SK-N-SH (cell line): Measurements from ENCODE around the gene NDUFC1.

Source experiments
- CTCF ChIP-seq: fragments of 200-600 bp; sonication (generic); IDR thresholded peaks from 2 replicates; pipeline ENCODE4 v1.6.1; 2017; ENCODE audit warnings: antibody characterized with exemption, mild to moderate bottlenecking, moderate library complexity
- EP300 ChIP-seq, 2 experiments: IDR thresholded peaks; 2 replicates each; pipeline versions ENCODE4 v1.4.0 to v1.6.1; 2012; ENCODE audit warnings: borderline replicate concordance in 1 of 2, low read depth in 1 of 2, low read length in 1 of 2
- FOXM1 ChIP-seq: IDR thresholded peaks from 2 replicates; pipeline ENCODE4 v1.4.0; 2012; ENCODE audit warnings: low read depth, mild to moderate bottlenecking
- MXI1 ChIP-seq: IDR thresholded peaks from 2 replicates; pipeline ENCODE4 v1.6.1; 2012; ENCODE audit warnings: mild to moderate bottlenecking, low read depth, low read length, improper control_type of control experiment
- RAD21 ChIP-seq: IDR thresholded peaks from 2 replicates; pipeline ENCODE4 v1.6.1; 2012; ENCODE audit warnings: mild to moderate bottlenecking, low read length
- REST ChIP-seq: IDR thresholded peaks from 2 replicates; pipeline ENCODE4 v1.6.1; 2012; ENCODE audit warnings: mild to moderate bottlenecking, low read depth, low read length, moderate library complexity
- SIN3A ChIP-seq: IDR thresholded peaks from 2 replicates; pipeline ENCODE4 v1.6.1; 2012; ENCODE audit warnings: low read depth, mild to moderate bottlenecking, low read length, moderate library complexity, borderline replicate concordance
- TCF12 ChIP-seq: IDR thresholded peaks from 2 replicates; pipeline ENCODE4 v1.4.0; 2012
- YY1 ChIP-seq: IDR thresholded peaks from 2 replicates; pipeline ENCODE4 v1.4.0; 2012; ENCODE audit warnings: low read depth, mild to moderate bottlenecking
- ZBTB33 ChIP-seq: IDR thresholded peaks from 2 replicates; pipeline ENCODE4 v1.4.0; 2012; ENCODE audit warnings: low read depth, borderline replicate concordance

DNA sequence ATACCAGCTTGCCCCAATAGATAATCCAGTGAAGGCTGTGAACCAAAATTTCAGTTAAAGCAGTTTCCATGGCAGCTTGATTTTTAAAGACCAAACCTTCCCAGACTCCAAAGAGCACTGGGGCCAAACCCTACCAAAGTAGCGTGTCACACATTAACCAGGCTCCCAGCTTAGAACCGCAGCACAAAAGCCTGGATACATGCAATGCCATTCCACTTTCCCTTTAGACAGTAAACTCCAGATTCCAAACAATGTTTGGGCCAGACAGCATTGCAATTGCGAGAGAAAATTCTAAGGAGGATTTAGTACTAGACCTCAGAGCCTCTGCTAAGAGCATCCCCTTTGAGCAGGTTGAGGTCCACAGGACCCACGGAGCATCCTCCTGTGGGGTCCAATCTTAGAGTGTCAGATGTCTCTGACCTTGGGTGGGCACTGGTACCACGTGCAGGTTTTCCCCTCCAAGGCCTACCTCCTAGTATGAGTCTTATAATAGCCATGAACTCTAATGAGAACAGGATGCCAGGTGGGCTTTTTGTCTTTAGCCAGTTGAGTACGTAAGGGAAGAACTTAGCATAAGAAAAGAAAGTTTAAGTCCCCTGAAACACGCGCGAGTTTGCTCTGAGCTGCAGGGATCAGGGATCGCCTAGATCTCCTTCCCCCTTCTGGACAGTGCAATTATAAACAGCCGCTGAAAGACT, 61.0 kb downstream of the NDUFC1 start:
- TF ChIP-seq EP300 (IDR thresholded peaks at IDR 0.05; ENCODE audit: borderline replicate concordance in 1 of 2, low read depth in 1 of 2, low read length in 1 of 2) (no peak), MXI1 (no peak), ZBTB33 (no peak), TCF12 (no peak), CTCF (no peak), YY1 (no peak), FOXM1 (no peak), SIN3A (no peak), RAD21 (no peak), REST (no peak)
